NCI-H446 (cell line): ENCODE measurements around the gene COPZ1.
"Not testable (repeated sequence)": the region's sequence is repeated elsewhere in the genome, so short reads cannot be mapped to it uniquely, and the experiment has no call there.

Experiments used
- DNase-seq, 2 experiments: peaks; one replicate each; lab custom pipeline; 2025; lab: John Stamatoyannopoulos, UW

COPZ1 gene

DNA sequence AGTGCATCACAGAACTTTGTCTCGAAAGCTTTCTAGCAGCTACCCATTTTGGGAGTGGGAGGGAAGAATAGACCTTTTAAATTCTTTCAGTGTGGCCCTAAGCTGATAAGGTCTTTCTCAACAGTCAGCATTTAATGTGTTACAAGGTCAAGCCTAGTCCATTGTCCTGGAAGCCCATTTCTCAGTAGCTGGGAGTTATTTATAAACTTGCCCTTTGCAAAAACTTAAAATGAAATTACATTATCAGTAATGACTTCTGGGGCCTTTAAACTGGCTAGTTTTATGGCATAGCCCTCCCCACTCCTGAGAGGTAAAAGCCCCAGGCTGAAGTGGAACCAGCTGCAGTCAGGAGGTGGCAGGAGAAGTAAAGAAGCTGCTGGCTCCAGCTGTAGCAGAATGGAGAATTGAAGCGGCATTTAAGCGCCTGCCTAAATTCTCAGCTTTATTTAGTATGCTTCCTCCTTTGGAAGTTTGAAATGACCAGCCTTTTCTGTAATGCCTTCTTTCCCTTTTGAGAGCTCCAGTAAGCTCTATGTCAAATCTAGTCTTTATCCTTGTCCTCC is 12.4 kb downstream of the COPZ1 start:
- DNase-seq: no peak

DNA sequence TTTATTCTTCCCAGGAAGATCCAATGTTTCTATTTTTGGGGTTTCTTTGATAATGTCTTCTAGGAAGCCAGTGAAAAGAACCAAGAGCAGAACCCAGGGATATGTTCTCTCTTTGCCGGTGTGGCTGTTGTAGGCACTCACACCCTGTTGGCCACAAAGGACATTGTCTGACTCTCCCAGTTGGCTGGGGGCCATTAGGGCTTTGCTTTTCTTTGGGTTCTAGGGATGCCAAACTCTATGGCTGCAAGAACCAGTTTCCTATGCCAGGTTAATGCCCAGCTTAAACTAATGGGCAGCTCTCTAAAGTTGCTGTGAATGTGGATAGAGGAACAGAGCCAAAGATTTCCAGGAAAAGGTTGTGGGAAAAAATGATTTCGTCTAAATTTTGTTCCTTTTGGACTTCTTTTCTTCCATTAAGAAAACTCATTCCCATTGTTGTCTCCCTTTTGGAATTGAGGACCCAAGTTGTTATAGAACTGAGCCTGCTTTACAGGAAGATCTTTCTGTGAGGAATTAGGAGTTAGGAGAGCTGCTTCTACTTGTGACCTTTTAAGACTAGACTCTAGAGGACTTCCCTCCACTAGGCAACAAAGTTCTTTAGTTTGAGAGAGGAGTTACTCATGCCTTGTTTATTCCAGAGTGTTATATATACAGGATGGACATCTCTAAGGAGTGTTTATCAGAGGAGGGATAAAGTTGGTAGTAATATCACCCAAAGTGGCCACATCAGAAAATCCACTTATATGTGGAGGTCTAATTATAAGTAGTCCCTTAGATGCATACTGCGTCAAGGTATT is 13.1 kb downstream of the COPZ1 start:
- DNase-seq: no peak

DNA sequence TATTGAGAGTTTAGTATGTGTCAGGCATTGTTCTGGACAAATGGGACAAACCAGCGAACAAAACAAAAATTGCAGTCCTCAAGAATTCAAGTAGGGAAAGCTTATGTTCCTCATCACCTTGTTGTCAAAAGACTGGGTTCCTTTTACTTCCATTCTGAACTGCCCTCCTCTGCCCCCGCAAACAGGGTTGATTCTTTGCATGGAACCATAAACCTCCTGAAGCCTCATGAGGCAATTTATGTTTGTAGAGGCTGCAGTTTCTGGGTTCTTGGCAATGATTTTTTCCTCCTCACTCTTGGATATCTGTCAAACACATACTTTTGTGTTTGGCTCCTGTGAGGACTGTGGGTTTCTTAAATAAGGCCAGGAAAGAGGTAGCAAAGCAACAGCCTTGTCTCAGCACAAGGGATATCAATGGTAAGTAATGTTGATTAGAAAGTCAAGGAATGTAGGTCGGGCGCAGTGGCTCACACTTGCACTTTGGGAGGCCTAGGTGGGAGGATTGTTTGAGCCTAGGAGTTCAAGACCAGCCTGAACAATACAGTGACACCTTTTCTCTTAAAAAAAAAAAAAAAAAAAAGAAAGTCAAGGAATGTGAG is 13.9 kb downstream of the COPZ1 start:
- no peak for DNase-seq

DNA sequence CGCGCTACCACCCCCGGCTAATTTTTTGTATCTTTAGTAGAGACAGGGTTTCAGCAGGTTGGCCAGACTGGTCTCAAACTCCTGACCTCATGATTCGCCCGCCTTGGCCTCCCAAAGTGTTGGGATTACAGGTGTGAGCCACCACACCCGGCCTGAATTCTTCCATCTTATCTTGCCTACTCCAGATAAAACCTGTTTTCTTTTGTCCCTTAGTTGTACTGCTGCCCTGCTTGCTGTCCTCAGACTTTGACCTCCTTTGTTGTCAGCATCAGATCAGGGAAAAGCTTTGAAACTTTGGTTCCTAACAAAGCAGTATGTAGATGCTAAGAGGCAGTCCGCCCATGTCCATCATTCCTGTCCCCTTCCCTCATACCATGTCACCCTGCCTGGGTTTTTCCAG is 15.9 kb downstream of the COPZ1 start:
- no peak for DNase-seq

DNA sequence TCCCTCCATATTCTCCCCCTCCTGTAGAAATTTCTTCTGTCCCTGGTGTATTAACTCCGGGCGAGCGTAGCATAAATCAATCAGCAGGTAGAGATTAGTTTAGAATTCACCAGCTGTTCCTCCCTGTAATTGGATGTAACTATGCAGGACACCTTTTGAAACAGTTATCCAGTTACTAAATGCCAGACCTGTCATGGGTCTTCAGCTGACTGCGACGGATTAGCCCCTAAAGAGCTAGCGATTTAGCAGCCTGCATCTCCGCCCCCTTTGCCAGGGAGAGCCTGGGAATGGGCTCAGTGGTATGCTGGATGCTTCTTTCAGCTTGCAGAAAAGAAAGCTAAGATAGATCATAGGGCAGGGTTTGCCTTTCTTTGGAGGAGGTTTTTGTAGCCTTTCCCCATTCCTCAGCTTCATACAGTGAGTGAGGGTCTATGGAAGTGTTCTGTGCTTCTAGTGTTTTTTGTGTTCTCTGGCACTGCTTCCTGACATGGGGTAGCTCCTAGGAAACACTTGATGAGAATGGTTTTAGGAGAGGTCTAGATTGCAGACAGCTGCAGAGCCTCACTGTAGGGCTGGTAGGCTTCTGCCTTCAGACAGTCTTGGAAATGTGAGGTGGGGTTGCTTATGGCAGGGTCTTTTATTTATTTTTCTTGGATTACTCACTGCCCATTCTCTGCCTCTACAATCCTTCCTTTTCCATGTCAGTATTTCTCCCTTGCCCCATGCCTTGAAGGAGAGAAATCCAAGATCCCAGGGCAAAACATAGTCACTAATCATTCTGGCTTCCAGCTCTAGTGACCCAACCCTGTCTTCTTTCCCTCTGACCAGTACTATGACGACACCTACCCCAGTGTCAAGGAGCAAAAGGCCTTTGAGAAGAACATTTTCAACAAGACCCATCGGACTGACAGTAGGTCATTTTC is 16.7 kb downstream of the COPZ1 start:
- DNase-seq: no peak

DNA sequence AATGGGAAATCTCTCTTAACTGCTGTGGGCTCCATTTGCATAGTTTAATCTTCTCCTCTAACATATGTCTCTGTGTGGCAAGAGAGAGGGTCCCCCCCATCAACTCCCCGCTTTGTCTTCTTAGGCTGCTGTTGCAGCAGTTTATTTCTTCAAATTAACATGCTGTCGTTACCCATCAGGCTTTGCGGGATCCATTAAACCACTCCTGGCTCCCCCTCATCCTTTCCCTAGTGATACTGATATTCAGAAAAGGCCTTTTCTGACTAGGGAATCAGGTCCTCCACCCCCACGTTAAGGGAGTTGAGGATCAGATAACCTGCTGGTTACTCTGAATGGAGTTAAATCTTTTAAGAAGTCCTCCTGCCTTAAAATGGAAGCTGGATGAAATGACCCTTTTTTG is 24.1 kb downstream of the COPZ1 start:
- DNase-seq: no peak

DNA sequence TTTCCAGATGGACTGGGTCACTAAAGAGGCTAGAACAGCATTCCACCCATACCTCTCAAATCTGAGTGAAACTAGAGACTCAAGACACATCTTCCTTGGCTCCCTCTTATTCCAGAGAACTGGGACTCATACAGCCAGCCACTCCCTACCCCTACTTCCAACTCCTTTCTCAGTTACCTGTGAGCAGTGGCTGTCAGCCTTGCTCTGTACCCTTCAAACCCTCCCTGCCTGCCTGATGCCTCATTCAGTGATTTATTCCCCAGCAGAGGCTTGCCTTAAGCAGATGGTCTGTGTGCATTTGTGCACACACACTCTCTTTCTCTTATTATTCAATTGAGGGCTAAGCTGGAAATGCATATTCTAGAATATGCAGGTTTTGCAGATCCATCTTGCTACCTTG is 24.7 kb downstream of the COPZ1 start:
- DNase-seq: no peak

DNA sequence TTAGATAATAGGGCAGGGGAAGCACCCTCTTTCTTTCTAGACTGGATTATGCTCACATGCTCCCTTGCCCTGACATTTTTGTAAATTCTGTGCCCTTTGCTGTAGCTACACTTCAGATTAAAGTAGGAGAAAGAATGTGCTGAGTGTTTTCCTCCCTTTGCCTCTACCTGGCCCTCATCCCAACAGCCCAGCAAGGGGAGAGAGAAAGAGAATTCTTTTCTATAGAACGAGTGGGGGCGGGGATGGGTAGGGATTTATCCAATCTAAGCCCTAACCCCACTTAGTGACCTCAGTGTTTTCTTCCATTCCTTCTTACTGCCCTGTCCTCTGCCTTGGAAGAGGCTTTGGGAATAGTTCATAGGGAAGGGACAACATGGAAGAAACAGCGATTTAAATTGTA is 25.8 kb downstream of the COPZ1 start:
- DNase-seq: no peak

DNA sequence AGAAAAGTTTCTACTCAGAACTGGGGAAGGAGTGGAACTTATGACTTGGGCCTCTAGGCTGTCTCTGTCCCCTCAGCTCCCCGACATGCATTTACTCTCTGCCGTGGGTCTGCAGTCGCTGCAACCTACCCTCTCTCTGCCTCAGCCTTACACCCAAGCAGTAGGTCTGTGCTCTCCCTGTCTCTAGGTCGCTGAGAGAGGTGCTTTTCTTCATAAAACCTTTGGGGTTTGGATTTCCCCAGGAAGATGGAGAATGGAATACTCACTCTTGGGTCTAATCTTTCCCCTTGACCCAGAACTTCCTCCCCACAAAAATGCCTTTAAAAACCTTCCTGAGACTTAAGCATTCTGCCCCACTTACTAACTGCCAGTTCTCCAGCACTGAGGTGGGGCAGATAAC is 26.4 kb downstream of the COPZ1 start:
- no peak for DNase-seq

DNA sequence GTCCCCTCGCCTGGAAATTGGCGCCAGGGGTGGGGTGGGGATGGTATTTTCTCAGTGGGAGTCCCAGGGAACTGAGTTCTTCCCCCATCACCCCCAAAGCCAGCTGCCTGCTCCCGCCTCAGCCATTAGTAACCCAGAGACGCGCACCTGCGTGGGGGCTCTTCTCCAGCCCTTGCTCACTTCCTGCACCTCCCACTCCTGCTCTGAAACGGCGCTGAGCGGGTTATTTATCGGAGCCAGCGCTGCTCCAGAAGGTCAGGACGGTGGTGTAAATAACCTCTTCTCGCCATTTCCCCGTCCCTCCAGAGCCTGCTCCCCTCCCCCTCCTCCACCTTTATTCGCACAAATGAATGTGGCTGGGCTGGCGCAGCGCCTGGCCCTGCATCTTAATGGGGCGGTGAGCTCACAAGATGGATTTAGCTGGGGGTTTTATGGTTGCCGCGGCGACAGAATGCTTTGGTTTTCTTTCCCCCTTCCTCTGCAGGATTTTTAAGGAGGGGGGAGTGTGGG is 27.1 kb downstream of the COPZ1 start:
- no peak for DNase-seq

DNA sequence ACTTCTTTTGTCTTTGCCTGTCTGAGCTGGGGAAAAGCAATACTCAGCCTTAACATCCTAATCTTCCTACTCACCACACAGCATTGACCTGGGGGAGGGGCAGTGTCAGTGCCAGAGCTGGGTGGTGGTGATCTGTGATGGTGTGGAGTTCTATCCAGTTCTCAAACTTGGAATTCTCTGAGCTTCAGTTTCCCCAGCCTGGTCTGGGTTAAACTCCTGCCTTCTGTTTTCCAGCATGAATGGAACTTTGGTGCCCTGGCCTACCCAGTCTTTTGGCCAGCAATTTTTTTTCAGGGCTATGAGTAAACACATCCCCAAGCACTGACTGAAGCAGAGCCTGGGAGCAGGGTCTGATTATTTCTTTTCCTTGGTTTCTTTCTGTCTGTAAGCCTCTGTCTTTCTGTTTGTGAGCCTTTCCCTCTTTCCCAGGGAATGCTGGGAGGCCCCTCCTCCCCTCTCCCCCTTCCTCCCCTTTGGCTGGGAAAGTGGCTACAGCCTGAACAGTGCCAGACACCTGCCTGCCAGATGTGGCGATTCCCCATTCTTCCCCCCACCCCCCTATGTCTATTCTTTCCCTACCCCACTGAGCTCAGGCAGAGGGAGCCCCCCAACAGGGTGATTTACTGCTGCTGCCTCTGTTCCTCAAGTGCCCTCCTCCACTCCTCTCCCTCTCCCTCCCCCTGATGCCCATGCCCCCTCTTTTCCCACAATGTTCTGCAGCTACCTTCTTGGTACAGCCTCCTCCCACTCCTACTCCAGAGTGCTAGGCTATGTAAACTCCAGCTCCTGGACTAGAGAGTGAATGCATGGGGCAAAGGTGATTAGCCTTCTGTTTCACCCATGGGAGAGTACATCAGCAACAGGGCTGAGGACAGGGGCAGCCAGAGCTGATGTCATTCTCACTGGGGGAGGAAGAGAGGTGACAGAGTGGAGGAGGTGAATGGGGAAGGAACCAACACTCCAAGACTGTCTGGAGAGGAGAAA is 28.3 kb downstream of the COPZ1 start:
- no peak for DNase-seq

DNA sequence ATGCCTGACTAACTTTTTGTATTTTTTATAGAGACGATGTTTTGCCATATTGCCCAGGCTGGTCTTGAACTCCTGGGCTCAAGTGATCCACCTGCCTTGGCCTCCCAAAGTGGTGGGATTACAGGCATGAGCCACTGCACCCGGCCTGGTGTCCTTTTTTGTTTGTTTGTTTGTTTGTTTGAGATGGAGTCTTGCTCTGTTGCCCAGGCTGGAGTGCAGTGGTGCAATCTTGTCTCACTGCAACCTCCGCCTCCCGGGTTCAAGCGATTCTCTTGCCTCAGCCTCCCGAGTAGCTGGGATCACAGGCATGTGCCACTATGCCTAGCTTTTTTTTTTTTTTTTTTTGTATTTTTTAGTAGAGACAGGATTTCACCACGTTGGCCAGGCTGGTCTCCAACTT is 29.3 kb downstream of the COPZ1 start:
- DNase-seq: not testable (repeated sequence)

DNA sequence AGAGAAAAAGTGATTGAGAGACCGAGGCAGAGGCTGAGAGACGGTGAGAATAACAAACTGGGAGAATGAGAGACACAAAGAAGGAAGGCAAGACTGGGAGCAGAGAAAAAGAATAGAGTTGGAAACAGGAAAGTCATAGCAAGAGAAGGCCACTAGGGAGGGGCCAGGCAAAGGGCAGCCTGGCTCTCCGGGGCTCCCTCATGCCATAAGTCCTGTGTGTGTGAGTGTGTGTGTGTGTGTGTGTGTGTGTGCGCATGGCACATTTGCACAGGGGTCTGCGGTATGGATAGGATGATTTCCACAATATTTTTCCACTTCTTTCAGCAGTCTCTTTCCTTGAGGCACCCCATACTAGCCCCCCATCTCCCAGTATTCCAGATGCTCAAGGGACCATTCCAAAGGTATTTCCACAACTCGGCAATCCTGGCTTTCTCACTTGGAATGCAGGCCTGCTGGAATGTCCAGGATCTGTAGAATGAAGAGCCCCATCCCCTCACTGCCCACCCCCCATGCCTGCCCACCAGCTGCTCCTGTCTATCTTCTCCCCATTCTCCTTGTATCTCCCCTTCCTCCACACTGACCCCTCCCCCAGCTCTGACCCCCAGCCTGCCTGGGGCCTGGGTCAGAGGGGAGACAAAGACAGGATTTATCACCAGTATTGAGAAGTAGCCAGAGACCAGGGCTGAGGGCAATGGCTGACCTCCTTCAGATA is 30.3 kb downstream of the COPZ1 start:
- no peak for DNase-seq

DNA sequence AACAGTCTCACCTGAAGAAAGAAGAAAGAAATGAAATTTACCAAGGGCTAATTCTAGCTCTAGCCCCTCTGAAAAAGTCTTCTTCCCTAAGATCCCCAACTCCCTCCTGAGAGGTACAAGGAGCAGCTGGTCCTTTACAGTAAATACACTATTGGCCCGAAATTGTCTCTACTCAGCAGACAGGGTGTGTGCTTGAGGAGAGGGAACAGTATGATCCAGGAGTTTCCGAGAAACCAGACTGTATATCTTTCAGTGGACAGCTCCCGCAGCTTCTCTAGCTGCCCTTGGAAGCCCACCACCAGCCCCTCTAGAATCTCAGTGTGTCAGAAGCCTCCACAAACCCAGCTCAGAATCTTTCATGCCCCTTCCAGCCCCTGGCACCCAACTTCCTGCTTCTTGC is 31.3 kb downstream of the COPZ1 start:
- no peak for DNase-seq

DNA sequence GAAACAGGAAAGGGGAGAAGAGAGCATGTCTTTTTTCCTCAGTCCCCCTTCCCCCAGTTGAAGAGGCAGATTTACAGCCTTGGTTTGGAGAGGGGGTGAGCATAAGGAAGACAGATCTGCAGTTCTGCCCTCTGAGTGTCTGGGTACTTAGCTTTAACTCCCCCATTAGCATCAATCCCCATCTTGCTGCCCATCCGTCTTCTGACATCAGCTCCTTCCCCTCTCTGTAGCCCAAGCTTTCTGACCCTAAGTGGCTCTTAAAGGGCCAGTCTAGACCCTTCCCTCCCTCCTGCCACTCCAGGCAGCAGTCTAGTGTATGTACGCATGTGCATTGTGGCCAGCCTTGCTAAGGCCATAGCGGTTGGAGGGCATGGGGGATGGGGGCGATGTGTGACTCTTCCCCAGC is 32.0 kb downstream of the COPZ1 start:
- no peak for DNase-seq

DNA sequence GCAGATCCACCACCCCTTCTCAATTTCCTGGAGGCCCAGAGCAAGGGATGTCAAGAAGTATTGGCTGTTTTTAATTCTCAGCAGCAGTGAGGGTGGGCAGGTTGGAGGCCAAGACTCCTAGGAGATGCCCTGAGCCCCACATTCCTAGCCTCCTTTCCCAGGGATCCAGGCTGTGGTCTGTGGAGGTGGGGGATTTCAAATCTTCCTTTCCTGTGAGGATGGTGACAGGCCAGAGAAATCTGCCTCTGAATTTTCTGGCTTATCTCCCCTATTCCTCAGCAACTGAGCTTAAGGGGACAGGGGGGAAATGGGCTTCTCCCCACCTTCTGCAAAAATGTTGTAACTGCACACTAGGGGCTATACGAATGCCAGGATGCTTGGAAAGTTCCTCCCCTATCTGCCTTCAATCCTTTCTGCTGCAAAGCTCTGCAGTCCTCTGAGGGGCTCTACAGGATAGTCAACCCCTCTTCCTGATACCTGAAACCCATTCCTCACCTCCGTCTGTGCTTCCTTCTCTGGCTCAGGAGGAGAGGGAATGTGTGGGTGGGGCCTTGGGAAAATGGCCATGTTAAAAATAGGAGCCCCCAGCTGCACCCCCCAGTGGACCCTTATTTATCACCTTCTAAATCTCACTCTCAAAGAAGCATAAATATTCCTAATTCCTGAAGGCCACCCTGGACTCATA is 32.7 kb downstream of the COPZ1 start:
- DNase-seq: no peak

DNA sequence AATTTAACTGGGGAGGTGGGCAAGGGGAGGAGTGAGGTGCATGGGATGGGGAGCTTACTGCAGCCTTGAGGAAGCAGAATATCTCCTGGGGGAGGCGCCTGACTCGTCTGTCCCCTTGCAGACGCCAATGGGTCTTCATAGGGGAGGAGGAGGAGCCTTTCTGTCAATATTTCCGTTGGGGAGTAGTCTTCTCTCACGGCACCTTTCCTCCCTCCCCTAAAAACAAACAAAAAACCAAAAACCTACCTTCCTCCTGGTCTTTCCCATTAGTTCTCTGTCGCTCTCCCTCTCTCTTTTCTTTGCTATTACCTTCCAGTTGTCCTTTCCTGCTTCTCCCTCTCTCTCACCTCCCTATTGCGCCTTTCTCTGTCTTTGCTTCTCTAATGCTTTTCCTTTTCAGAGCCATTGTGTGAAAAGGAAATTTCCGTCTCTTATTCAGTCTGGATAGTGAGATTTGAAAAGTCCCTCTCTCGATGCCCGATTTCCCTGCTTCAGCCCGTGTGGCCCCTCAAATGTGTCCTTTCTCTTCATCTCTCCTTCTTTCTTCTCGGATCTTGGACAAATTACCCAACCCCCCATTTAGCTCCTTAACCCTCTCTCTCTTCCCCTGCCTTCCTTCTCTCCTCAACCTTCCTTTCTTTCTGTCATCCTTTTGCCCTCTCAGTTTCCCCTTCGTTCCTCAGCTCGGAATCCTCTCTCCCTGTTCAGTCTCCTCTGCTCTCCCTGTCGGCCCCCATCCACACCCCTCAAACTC is 33.4 kb downstream of the COPZ1 start:
- DNase-seq: no peak

DNA sequence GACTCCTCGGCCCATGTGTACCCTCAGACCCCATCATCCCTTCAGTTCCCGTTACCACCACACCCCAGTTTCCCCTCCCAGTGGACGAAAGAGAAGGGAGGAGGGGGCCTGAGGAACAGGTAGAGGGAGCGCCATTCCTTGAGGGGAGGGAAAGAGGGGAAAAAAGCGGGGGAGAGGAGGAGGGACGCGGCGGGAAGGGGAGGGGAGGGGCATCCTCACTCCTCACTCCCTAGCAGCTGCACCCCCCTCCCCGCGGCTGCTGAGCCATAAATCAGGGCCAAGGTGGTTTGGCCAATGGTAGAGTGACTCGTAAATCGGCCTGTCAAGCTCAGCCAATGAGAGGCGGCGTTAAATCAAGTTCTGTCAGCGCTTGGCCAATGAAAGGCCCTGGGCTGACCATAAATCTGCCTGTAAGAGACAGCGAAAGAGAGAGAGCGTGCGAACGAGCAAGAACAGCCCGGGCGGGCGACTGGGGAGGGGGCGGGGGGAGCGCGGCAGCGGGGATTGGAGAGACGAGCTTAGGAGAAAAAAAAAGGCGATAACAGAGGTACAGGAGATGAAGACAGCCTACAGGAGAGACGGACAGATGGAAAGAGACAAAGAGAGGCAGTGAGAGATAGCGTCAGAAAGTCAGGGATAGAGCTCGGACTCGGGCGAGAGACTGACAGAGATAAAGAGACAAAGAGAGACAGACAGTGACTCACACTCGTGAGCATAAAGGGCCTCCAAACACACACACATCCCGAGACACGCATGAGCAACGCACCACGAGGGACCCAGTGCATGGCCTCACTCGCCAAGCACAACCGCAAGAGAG is 34.2 kb downstream of the COPZ1 start:
- DNase-seq: peak; percentile 96 to 99
